CD4-positive, alpha-beta T cell treated with Interleukin-17A for 1 hour (primary cell): Measurements from ENCODE around the gene IGF1R.
A peak's percentile ranks its signal among the peaks of the same experiment; 100 is the strongest.

Experiments
- DNase-seq: peaks from one replicate; pipeline ENCODE4 v3.0.0-alpha.2; 2020

The IGF1R gene

GRCh38 chr15:98843844-98844243 is 195.5 kb downstream of the IGF1R start:
- no peak for DNase-seq

GRCh38 chr15:98844261-98844660 is 195.9 kb downstream of the IGF1R start:
- DNase-seq = no peak

- DNase-seq = no peak
Measured at GRCh38 chr15:98845138-98845884, 197.0 kb downstream of the IGF1R start.

- DNase-seq = peak; percentile 74
Measured at GRCh38 chr15:98850961-98851572, 202.7 kb downstream of the IGF1R start.

GRCh38 chr15:98853161-98853560 is 204.8 kb downstream of the IGF1R start:
- DNase-seq = peak; percentile 81

GRCh38 chr15:98853617-98854420 is 205.5 kb downstream of the IGF1R start:
- no peak for DNase-seq

- no peak for DNase-seq
Measured at GRCh38 chr15:98854496-98854895, 206.2 kb downstream of the IGF1R start.

GRCh38 chr15:98855067-98855814 is 206.9 kb downstream of the IGF1R start:
- no peak for DNase-seq

GRCh38 chr15:98855815-98856531 is 207.6 kb downstream of the IGF1R start:
- DNase-seq = no peak

GRCh38 chr15:98856532-98856907 is 208.2 kb downstream of the IGF1R start:
- no peak for DNase-seq

GRCh38 chr15:98858610-98859023 is 210.3 kb downstream of the IGF1R start:
- no peak for DNase-seq

GRCh38 chr15:98859149-98859548 is 210.8 kb downstream of the IGF1R start:
- DNase-seq = no peak

GRCh38 chr15:98860281-98861041 is 212.1 kb downstream of the IGF1R start:
- no peak for DNase-seq

- no peak for DNase-seq
Measured at GRCh38 chr15:98861188-98861587, 212.8 kb downstream of the IGF1R start.

- no peak for DNase-seq
Measured at GRCh38 chr15:98863983-98864382, 215.6 kb downstream of the IGF1R start.

GRCh38 chr15:98865397-98866339 is 217.3 kb downstream of the IGF1R start:
- DNase-seq = peak; percentile 76

- DNase-seq = no peak
Measured at GRCh38 chr15:98866511-98866910, 218.2 kb downstream of the IGF1R start.

- no peak for DNase-seq
Measured at GRCh38 chr15:98868564-98868963, 220.2 kb downstream of the IGF1R start.

GRCh38 chr15:98870788-98871187 is 222.4 kb downstream of the IGF1R start:
- no peak for DNase-seq

GRCh38 chr15:98872774-98873173 is 224.4 kb downstream of the IGF1R start:
- DNase-seq = no peak
